Measurements from ENCODE around the gene STOML1. TPM values are rescaled to one million over a fixed set of nuclear protein-coding genes. Genes with fewer than 3 reads are reported as not detected.
"Not testable (repeated sequence)": the region's sequence is repeated elsewhere in the genome, so short reads cannot be mapped to it uniquely, and the experiment has no call there.

The STOML1 gene
- total RNA-seq, 1 experiment from 2014 or later, result 23.5 TPM

DNA sequence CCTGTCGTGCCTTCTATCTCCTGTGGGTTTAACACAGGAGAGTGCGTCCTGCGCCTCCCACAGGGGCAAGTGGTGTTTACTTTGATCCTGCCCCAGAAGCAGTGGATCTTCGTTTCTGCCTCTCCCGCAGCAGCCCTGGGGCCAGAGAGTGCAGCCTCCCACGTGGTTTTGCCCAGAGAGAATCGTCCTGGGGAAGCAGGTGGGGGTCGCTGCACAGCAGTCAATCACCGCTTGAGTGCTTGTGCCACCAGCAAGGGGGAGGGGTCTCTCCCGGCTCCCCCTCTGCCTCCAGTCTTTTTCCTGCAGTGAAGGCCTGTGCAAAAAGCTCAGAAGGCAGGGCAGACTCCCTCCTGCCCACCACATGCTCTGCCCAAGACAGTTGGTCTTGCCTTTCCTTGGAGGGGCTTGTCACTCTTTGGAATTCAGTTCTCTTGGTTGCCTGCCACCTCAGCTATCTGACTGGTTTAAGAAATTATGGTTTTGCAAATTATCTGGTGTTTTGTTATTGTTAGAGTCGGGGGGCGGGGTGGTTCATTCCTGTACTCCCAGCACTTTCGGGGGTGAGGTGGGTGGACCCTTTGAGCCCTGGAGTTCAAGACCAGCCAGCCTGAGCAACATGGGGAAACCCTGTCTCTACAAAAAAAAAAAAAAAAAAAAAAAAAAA is 26.9 kb downstream of the STOML1 start:
- DNase-seq (ENCODE audit: low spot score), result no peak

- DNase-seq (ENCODE audit: low spot score), result peak; percentile 93
These were observed 27.4 kb downstream of the STOML1 start for GRCh38 chr15:73964736-73965093.

DNA sequence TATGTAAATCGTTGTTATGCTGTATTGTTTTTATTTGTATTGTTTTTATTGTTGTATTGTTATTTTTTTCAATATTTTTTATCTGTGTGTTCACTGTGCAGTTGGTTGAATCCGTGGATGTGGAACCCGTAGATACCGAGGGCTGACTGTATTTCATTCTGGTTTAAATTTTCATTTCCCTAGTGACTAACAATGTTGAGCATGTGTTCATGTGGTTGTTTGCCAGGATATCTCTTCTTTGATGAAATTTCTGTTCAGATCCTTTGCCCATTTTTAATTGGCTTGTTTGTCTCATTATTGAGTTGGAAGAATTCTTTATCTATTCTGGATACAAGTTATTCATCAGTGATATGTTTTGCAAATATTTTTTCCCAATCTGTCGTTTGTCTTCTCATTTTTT is 29.7 kb downstream of the STOML1 start:
- DNase-seq (ENCODE audit: low spot score), result no peak

- DNase-seq (ENCODE audit: low spot score), result not testable (repeated sequence)
These were observed 31.5 kb downstream of the STOML1 start for GRCh38 chr15:73960472-73961070.

DNA sequence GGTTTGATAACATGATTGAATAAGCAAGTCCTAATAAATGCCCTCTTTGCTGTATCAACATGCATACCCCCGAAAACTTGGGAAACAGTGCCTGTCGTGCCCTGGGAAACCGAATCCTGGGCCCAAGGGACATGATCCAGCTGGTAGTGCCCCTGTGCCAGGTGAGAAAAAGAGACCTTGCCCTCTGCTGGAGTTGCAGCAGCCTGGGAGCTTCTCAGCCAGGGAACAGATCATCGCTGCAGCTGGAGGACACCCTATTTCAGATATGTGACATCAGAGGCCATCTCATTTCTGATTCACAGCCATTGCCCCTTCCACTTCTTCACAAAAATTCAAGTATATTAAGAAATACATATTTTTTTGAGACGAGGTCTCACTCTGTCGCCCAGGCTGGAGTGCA is 32.3 kb downstream of the STOML1 start:
- no peak for DNase-seq (ENCODE audit: low spot score)

DNA sequence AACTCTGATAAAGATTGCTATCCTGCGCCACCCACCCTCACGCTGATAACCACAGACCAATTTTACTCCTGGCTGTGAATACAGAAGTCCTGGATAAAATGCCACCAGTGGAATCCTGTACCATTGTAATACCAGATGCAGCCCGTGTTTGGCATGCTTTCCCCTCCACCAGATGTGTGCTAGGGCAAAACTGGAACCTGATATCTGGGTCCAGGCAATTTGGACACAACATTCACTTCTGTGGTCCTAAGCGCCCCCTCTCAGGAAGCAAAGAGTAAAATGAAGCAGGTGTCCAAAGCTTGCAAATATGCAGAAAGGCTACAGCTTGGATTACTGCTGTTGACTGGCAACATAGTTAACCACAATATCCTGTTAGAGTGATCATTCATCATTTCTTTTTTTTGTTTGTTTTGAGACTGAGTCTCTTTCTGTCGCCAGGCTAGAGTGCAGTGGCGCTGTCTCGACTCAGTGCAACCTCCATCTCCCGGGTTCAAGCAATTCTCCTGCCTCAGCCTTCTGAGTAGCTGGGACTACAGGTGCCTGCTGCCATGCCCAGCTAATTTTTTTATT is 33.0 kb downstream of the STOML1 start:
- peak; percentile 36 for DNase-seq (ENCODE audit: low spot score)

DNA sequence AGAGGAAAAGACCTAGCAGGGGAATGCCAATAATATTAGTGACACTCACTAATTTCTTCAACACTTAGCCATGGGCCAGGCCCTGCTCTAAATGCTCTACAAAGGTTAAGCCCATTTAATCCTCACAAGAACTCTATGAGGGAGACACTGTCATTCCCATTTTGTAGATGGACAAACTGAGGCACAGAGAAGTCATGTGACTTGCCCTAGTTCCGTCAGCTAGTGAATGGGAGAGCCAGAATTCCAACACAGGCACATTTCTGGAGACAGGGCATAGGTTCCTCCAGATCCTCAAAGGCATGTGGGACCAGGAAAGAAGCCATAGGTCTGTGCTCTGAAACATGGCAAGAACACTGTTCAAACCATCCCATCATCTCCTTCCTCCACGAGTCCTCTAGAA is 34.3 kb downstream of the STOML1 start:
- DNase-seq (ENCODE audit: low spot score), result no peak

- peak; percentile 38 for DNase-seq (ENCODE audit: low spot score)
These were observed 34.8 kb downstream of the STOML1 start for GRCh38 chr15:73957276-73957675.

DNA sequence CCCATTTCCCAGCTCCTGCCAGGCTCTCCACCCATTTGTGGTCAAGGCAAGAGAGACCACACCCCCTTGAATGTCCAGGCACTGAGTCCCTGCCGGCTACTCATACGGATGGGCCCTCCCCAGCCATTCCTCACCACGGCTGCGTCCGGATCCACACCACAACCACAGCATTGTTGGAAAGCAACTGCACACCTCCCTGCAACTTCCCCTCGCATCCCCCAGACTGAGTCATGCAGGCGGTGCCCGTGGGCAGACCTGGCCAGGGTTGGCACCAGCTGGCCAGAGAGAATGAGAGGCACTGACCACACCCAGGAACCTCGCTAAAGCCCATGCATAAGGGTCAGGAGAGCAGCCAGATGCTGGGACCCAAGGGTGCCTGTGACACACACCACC is 35.4 kb downstream of the STOML1 start:
- DNase-seq (ENCODE audit: low spot score), result peak; percentile 74

- no peak for DNase-seq (ENCODE audit: low spot score)
These were observed 36.0 kb downstream of the STOML1 start for GRCh38 chr15:73955861-73956742.

DNA sequence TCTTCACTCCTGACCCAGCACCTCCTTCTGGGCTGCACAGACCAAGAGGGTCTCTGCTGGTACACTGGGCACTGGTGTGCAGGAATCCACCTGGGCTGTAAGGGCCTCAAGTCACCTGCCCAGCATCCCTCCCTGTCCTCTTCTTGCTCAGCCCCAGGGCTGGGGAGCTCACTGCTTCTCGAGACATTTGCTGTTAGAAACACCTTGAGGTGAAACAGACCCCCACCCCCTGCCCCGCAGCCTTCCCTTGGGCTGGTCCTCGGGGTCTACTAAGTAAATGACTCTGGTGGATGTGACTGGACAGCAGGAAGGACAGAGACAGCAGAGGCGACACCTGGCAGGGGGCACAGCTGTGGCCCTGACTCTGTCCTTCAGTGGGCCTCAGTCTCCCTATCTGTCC is 36.8 kb downstream of the STOML1 start:
- DNase-seq (ENCODE audit: low spot score), result no peak

GRCh38 chr15:73954188-73955145 is 37.6 kb downstream of the STOML1 start:
- no peak for DNase-seq (ENCODE audit: low spot score)

DNA sequence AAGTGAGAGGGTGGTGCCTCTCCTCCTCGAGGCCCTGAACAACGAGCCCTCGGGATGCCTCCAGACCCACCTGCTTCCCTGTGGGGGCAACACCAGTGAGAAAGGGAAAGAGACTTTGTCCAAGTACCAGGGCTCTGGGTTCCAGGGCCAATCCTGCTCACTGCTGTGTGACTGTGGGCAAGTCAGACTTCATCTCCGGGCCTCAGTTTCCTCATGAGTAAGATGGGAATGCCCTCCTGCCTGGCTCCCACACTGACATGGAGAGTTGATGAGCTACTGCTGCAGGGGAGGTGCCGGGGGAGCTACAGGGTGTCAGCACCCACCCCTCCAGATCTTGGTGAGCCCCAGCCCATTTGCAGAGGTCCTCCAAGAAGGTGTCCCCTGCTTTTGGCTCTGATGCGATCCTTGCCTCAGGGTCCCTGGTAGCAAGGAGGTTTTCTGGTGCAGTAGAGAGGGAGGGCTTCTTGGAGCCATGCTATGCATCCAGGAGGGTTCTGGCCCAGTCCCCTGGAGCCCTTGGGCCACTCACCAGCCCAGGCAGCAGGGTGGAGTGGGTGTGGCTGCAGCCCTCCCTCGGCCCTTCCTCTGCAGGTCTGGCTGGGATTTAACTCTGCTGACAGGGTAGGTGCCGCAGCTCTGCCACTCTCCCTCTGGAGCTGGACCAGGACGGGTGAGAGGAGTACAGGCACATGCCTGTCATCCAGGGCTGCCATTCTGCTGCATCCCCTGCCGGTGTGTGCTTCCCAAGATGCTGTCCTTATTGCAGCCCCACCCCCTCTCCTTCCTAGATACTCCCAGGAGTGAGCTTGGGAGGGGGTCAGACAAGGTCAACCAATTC is 39.0 kb downstream of the STOML1 start:
- DNase-seq (ENCODE audit: low spot score), result no peak

GRCh38 chr15:73952171-73952912 is 39.8 kb downstream of the STOML1 start:
- DNase-seq (ENCODE audit: low spot score), result no peak

GRCh38 chr15:73951601-73952000 is 40.5 kb downstream of the STOML1 start:
- DNase-seq (ENCODE audit: low spot score), result no peak

DNA sequence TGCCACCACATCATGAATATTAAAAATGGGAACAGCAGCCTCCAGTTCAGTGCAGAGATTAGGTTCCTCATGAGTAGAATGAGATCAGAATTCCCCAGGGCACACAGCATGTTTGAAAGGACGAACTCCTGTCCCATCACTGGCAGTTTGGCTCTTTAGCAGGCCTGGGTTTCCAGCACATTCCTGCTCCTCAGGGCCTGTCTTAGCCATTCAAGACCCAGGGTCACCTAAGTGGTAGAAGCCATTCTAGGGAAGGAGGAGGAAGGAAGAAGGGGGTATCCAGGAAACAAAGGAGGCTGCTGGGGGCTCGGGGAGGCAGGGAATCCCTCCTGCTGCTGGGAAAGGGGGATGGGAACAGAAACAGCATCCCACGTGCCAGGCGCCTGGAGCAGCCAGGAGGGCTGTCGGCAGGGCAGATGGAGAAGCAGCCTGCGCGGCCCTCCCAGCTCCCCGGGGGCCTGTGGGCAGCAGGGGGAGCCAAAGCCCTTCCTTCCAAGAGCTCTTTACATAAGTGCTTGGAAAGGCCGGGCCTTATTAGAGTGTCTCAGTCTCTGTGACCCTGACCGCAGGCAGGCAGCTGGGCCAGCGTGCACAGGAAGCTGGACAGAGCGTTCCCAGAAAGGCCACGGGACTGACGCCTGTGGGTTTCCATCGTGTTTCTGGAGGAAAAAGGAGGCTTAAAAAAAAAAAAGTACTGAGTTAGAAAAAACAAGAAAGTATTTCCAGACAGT is 41.1 kb downstream of the STOML1 start:
- peak; percentile 93 for DNase-seq (ENCODE audit: low spot score)

DNA sequence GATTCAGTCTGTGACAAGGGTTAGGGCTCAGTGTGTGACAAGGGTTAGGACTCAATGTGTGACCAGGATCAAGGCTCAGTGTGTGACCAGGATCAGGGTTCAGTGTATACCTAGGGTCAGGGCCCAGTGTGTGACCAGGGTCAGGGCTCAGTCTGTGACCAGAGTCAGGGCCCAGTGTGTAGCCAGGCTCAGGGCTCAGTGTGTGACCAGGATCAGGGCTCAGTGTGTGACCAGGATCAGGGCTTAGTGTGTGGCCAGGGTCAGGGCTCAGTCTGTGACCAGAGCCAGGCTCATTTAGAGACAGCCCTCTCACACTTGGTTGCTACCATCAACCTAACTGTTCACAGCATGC is 41.6 kb downstream of the STOML1 start:
- DNase-seq (ENCODE audit: low spot score), result no peak

DNA sequence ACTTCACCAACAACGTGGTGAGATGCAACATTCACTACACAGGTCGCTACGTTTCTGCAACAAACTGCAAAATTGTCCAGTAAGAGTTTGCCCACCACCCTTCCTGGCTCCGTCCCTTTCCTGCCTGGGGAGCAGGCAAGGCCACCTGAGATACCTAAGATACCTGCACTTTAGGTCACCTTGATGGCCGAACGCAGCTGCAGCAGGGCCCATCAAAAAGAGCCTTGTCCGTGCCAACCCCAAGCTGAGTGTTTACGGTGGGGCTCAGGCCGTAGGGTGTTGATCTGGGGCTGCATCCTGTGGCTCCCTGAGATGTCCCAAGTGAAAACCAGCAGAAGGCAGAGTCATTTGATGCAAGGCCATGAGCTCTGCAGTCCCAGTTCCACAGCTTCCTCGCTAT is 42.6 kb downstream of the STOML1 start:
- DNase-seq (ENCODE audit: low spot score), result no peak

DNA sequence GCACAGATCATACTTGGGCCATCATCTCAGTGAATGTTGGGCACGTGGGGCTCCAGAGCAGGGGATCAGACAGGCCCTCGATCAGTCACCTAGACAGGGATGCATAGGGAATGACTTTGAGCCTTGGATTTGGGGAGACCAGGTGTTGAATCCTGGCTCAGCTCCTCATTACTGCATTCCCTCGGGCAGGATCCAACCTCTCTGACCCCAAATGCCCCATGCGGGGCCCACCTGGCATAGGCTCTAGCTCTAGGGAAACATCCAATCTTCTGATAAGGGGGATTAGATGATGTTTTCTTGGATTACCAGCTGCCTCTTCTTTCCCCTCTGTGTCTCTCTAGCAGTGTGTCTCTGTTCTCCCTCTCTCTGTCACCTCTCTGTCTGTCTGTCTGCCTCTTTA is 43.1 kb downstream of the STOML1 start:
- DNase-seq (ENCODE audit: low spot score), result no peak
